Measurements from ENCODE around the gene TNFRSF13B. TPM values are rescaled to one million over a fixed set of nuclear protein-coding genes. Genes with fewer than 3 reads are reported as not detected.

TNFRSF13B gene
- polyA plus RNA-seq, 3 donors: 0.14 to 0.15 TPM; not detected in 1

- no peak overlapping the region for H3K27ac ChIP-seq (ENCODE audit: low read depth, low read length)
- 87 to 93% (median 89%) methylated on average over 11 of the region's 11 CpGs for WGBS, 3 donors
Measured at GRCh38 chr17:16933317-16934132, 38.4 kb downstream of the TNFRSF13B start.

GRCh38 chr17:16932611-16933010 lies 39.3 kb downstream of the TNFRSF13B start:
- 84 to 88% (median 85%) methylated on average over 6 of the region's 6 CpGs for WGBS, 3 donors
- H3K27ac ChIP-seq (ENCODE audit: low read depth, low read length): no peak overlapping the region

DNA sequence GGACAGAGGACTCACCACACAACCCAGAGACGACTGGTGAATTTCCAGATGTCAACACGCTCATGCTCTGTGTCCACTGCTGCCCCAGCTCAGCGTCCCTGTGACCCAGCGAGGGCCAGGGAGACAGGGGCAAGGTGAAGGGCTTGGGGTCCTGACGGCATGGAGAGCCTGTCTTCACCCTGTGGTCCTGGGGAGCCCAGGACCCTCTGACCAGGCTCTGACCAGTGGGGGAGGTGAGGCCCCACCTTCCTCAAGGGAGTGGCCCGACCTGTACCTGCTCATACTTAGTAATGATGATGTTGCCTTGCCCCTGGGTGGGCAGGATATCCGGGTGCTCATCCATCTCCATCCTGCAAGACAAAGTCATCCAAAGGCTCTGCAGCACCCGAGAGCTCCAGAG lies 39.8 kb downstream of the TNFRSF13B start:
- no peak overlapping the region for H3K27ac ChIP-seq (ENCODE audit: low read depth, low read length)
- 85 to 94% (median 90%) methylated on average over 8 of the region's 8 CpGs for WGBS, 3 donors

DNA sequence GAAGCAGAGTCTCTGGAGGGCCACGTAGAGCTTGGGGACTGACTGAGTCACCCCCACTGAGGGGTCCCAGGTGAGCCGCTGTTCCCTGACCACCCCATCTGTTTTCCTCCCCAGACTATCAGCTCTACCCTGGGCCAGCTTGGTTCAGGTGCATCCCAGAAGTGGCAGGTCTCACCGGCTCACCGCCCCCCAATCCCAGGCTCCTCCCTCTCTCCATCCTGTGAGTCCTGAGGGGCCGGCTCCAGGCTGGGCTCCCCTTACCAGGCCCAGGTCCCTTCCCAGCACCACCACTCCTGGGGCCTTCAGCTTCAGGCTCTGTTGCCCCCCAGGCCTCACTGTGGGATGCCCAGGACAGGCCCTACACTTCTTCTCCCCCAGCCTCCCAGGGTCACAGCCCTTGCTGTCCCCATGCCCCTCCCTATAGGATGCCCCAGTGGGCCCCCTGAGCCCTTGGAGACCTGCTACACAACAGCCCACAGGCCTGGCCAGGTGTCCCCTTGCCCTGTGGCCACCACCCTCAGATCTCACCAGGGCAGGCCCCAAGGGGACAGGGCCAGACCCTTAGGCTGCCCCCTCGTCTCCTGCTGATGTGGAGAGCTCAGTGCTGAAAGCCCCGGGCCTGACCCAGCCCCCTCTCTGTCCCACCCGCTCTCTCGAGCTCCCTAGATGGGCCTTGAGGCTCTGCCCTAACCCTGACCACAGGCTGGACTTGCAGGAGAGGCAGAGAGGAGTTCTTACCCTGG lies 40.4 kb downstream of the TNFRSF13B start:
- WGBS, 3 donors: 85 to 86% (median 86%) methylated on average over 8 to 9 of the region's 9 CpGs
- H3K27ac ChIP-seq (ENCODE audit: low read depth, low read length): no peak overlapping the region

GRCh38 chr17:16930571-16931317 lies 41.2 kb downstream of the TNFRSF13B start:
- WGBS, 3 donors: 82 to 93% (median 90%) methylated on average over 13 of the region's 13 CpGs
- H3K27ac ChIP-seq (ENCODE audit: low read depth, low read length): no peak overlapping the region

DNA sequence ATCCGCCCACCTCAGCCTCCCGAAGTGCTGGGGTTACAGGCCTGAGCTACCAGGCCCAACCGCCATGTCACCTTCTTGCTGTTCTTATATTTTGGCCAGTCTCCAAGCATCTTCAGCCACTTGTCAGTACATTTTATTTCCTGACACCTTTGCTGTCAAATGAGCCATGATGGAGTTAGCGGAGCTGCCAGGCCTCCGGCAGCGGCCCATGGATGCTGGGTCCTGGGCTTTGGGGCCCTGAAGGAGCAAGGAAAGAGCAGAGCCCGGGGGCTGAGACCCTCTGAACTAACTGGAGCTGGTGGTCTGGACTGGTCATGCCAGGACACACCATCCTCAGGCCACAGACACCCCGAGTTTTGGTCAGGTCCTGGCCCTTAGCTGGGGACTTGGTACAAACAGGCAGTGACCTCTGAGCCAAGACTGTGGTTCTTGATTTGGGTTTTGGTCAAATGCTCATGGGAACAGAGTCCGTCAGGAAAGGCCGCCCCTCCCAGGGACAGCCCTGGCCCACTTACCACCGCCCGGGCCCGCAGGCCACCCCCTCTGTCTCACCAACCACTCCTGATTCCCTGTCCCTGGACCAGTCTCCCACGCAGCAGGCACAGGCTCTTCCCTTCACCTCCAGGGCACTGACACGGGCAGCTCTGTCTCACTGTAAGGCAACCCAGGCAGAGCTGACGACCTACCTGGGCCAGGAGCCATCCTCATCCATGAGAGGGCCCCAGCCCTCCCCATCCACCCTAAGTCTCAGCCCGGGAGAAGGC lies 42.0 kb downstream of the TNFRSF13B start:
- H3K27ac ChIP-seq (ENCODE audit: low read depth, low read length): no peak overlapping the region
- 91 to 94% (median 92%) methylated on average over 17 of the region's 17 CpGs for WGBS, 3 donors

- 78 to 84% (median 82%) methylated on average over 12 of the region's 12 CpGs for whole genome bisulfite sequencing, 3 donors
Measured at GRCh38 chr17:16929035-16929680, 42.8 kb downstream of the TNFRSF13B start.

GRCh38 chr17:16928406-16929034 lies 43.4 kb downstream of the TNFRSF13B start:
- no peak overlapping the region for H3K27ac ChIP-seq (ENCODE audit: low read depth, low read length)
- 75 to 77% (median 77%) methylated on average over 8 of the region's 8 CpGs for WGBS, 3 donors

More at GRCh38 chr17:16929035-16929680, 42.8 kb downstream of the TNFRSF13B start:
- H3K27ac ChIP-seq (ENCODE audit: low read depth, low read length): no peak overlapping the region

DNA sequence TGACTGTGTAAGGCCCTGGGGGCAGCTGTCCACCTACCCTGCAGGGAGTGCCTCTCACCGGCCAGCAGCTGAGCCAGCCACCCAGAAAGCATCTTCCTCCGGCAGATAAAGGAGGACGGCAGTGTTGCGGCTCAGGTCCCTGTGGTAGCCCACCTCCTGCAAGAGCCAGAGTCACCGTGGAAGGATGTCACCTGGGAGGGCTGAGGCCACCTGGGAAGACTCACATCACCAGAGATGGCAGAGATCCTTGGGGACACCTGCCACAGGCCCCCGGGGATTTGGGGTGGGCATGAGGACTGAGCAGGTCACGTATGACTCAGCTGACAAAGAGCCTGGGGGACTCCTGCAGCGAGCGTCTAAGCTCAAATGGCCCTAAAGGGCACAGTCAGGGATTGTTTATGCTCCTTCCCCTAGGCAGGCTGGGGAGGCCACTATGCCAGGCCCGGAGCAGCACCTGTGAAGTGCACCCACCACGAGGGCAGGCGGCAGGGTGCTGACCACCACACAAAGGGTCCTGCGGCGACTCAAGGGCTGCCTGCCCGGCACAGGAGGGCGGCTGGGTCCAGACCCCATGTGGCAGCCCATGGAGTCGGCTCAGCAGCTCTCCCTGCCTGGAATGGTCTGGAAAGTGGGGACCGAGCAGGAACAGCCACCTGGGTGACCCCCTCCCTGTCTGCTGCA lies 44.1 kb downstream of the TNFRSF13B start:
- WGBS, 3 donors: 82 to 87% (median 83%) methylated on average over 13 to 18 of the region's 18 CpGs
- no peak overlapping the region for H3K27ac ChIP-seq (ENCODE audit: low read depth, low read length)

GRCh38 chr17:16926571-16927451 lies 45.1 kb downstream of the TNFRSF13B start:
- 74 to 88% (median 84%) methylated on average over 16 to 18 of the region's 18 CpGs for WGBS, 3 donors
- no peak overlapping the region for H3K27ac ChIP-seq (ENCODE audit: low read depth, low read length)

GRCh38 chr17:16926061-16926511 lies 45.8 kb downstream of the TNFRSF13B start:
- WGBS, 3 donors: 92 to 93% (median 92%) methylated on average over 7 of the region's 7 CpGs
- H3K27ac ChIP-seq (ENCODE audit: low read depth, low read length): no peak overlapping the region

- 93 to 98% (median 94%) methylated on average over 15 of the region's 15 CpGs for WGBS, 3 donors
- no peak overlapping the region for H3K27ac ChIP-seq (ENCODE audit: low read depth, low read length)
Measured at GRCh38 chr17:16925461-16926060, 46.4 kb downstream of the TNFRSF13B start.

DNA sequence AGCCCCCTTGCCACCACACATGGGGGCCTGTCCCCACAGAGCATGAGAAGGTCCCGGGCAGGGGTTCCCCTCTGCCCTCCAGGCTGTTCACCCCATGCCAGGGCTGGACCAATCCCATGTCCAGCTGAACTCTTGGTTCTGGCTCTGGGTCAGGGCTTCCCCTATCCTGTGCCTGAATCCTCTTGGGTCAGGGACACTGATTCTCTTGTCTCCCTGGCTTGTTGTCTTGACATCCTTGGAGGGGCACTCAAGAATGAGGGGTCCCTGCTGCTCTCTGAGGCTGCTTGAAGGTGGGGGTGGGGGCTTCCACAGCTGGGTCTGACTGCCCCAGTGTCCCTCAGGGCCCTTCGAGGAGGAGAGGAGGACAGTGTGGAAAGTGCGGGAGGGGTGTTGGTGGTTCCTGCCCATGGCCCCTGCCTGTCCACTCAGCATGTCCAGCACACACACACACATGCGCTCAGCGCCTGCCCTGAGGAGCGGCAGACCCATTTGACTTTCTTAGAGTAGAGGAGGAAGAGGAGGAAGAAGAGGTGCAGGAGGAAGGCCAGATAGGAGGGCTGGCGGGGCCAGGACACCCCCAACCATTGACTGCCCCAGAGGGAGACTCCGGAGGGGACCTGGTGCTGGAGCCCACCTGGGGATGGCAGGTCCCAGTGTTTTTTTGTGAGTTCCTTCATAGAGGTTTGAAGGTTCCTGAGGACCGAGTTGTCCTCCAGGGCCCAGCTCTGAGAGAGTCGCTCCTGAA lies 47.0 kb downstream of the TNFRSF13B start:
- no peak overlapping the region for H3K27ac ChIP-seq (ENCODE audit: low read depth, low read length)
- WGBS, 3 donors: 87 to 93% (median 92%) methylated on average over 10 of the region's 10 CpGs

DNA sequence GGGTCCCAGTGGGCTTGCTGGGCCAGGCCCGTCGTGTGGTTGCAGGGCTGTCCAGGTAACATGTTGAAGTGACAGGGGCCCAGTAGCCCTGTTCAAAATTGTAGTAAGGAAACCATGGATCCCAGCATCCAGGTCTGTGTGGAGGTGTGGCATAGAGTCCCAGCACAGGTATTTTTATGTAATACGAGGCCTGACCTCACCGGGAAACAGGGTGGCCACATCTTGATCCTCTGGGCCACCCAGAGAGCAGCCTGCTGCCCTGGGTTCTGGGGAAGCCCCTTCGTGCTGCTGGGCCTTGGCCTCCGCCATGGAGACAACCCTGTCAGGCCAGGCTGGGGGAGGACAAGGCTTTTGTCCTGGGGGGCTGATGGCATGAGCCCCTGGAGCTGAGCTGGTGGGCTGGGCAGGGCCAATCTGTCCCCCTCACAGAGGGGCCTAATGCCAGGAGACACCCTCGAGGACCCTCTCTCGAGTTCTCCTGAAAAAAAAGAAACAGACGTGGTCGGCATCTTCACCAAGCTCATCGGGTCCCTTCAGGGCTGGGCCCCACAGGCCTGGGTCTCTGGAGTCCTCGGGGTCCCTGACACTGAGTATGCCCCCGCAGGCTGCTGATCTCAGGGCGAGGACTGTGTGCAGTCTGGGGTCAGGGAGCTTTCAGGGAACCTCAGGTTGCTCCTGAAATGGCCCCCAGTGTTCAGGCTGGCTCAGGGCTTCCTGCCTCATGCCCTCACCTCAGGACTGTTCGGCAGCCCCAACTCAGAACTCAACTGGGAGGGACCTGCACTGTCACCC lies 47.8 kb downstream of the TNFRSF13B start:
- WGBS, 3 donors: 91 to 95% (median 93%) methylated on average over 15 of the region's 15 CpGs
- no peak overlapping the region for H3K27ac ChIP-seq (ENCODE audit: low read depth, low read length)

Data from adipose tissue (tissue), 3 donors.